SK-N-SH treated with all-trans-retinoic acid at 6 μM for 48 hours (cell line): Measurements from ENCODE around the gene DDX52.

ENCODE experiments used
- ATAC-seq: fragments of 200-7000 bp; cut with Tn5 transposase; 3 replicates; pipeline ENCODE4 v1.9.1; 2020; ENCODE audit warnings: mild to moderate bottlenecking, moderate library complexity
- ARNTL ChIP-seq: fragments of 450-650 bp; formaldehyde crosslinking; IDR thresholded peaks from 2 replicates; pipeline ENCODE4 v1.5.0; 2020; ENCODE audit warnings: low read depth, mild to moderate bottlenecking, moderate library complexity, borderline replicate concordance
- BACH2 ChIP-seq: fragments of 250-450 bp; sonication (Bioruptor Pico); IDR thresholded peaks from 2 replicates; pipeline ENCODE4 v1.9.0; 2021; ENCODE audit warnings: mild to moderate bottlenecking, borderline replicate concordance
- CREB5 ChIP-seq: fragments of 250-450 bp; sonication (Bioruptor Pico); IDR thresholded peaks from 2 replicates; pipeline ENCODE4 v1.5.1; 2020; ENCODE audit warnings: low read depth, mild to moderate bottlenecking, moderate library complexity
- CSDC2 ChIP-seq: fragments of 250-450 bp; sonication (Bioruptor Pico); IDR thresholded peaks from 2 replicates; pipeline ENCODE4 v1.5.0; 2020; ENCODE audit warnings: mild to moderate bottlenecking, moderate library complexity
- CSRNP3 ChIP-seq: fragments of 250-450 bp; sonication (Bioruptor Pico); IDR thresholded peaks from 2 replicates; pipeline ENCODE4 v1.5.1; 2021; ENCODE audit warnings: mild to moderate bottlenecking, moderate library complexity
- ESRRG ChIP-seq: fragments of 250-450 bp; sonication (Bioruptor Pico); IDR thresholded peaks from 2 replicates; pipeline ENCODE4 v1.6.1; 2021; ENCODE audit warnings: mild to moderate bottlenecking
- GLIS3 ChIP-seq: fragments of 250-450 bp; sonication (Bioruptor Pico); IDR thresholded peaks from 2 replicates; pipeline ENCODE4 v1.5.0; 2020; ENCODE audit warnings: mild to moderate bottlenecking, moderate library complexity
- ISL1 ChIP-seq: fragments of 250-450 bp; sonication (Bioruptor Pico); IDR thresholded peaks from 2 replicates; pipeline ENCODE4 v2.1.2; 2022; ENCODE audit warnings: mild to moderate bottlenecking, moderate library complexity
- OSR1 ChIP-seq: fragments of 250-450 bp; sonication (Bioruptor Pico); IDR thresholded peaks from 2 replicates; pipeline ENCODE4 v1.8.0; 2022; ENCODE audit warnings: moderate library complexity, mild to moderate bottlenecking, inconsistent platforms
- PATZ1 ChIP-seq: fragments of 250-450 bp; sonication (Bioruptor Pico); IDR thresholded peaks from 2 replicates; pipeline ENCODE4 v1.8.0; 2020; ENCODE audit warnings: mild to moderate bottlenecking, moderate library complexity, borderline replicate concordance
- POU6F1 ChIP-seq: fragments of 250-450 bp; sonication (Bioruptor Pico); IDR thresholded peaks from 2 replicates; pipeline ENCODE4 v1.8.0; 2021; ENCODE audit warnings: low read depth, mild to moderate bottlenecking, moderate library complexity, borderline replicate concordance
- PPARA ChIP-seq: fragments of 250-450 bp; sonication (Bioruptor Pico); IDR thresholded peaks from 2 replicates; pipeline ENCODE4 v1.5.0; 2020; ENCODE audit warnings: mild to moderate bottlenecking, borderline replicate concordance
- RARB ChIP-seq: fragments of 250-450 bp; sonication (Bioruptor Pico); IDR thresholded peaks from 2 replicates; pipeline ENCODE4 v1.8.0; 2021; ENCODE audit warnings: mild to moderate bottlenecking, moderate library complexity
- SNAI2 ChIP-seq: fragments of 250-450 bp; sonication (Bioruptor Pico); IDR thresholded peaks from 2 replicates; pipeline ENCODE4 v1.5.0; 2020; ENCODE audit warnings: mild to moderate bottlenecking, moderate library complexity
- TCF4 ChIP-seq: fragments of 250-450 bp; sonication (Bioruptor Pico); IDR thresholded peaks from 2 replicates; pipeline ENCODE4 v1.8.0; 2021; ENCODE audit warnings: mild to moderate bottlenecking, moderate library complexity, borderline replicate concordance
- TOX ChIP-seq: fragments of 250-450 bp; sonication (Bioruptor Pico); IDR thresholded peaks from 2 replicates; pipeline ENCODE4 v1.8.0; 2021; ENCODE audit warnings: mild to moderate bottlenecking, moderate library complexity, borderline replicate concordance
- TSHZ2 ChIP-seq: fragments of 250-450 bp; sonication (Bioruptor Pico); IDR thresholded peaks from 2 replicates; pipeline ENCODE4 v1.5.0; 2020; ENCODE audit warnings: mild to moderate bottlenecking, moderate library complexity
- ZC3H10 ChIP-seq: fragments of 250-450 bp; sonication (Bioruptor Pico); IDR thresholded peaks from 2 replicates; pipeline ENCODE4 v1.5.1; 2021; ENCODE audit warnings: mild to moderate bottlenecking, moderate library complexity
- ZFP3 ChIP-seq: fragments of 250-450 bp; sonication (Bioruptor Pico); IDR thresholded peaks from 2 replicates; pipeline ENCODE4 v1.5.0; 2020; ENCODE audit warnings: mild to moderate bottlenecking, moderate library complexity
- ZFP30 ChIP-seq: fragments of 450-650 bp; formaldehyde crosslinking; IDR thresholded peaks from 2 replicates; pipeline ENCODE4 v1.5.0; 2022; ENCODE audit warnings: mild to moderate bottlenecking, moderate library complexity
- ZNF565 ChIP-seq: fragments of 450-650 bp; formaldehyde crosslinking; conservative IDR thresholded peaks from 2 replicates; pipeline ENCODE4 v1.5.0; 2020; ENCODE audit warnings: low read depth, mild to moderate bottlenecking, moderate library complexity
- ZNF70 ChIP-seq: fragments of 450-650 bp; formaldehyde crosslinking; IDR thresholded peaks from 2 replicates; pipeline ENCODE4 v1.5.0; 2020; ENCODE audit warnings: mild to moderate bottlenecking, moderate library complexity
- ZNF8 ChIP-seq: fragments of 450-650 bp; formaldehyde crosslinking; IDR thresholded peaks from 2 replicates; pipeline ENCODE4 v1.5.0; 2020; ENCODE audit warnings: mild to moderate bottlenecking, moderate library complexity

DDX52 gene

GRCh38 chr17:37567137-37567536, 76.1 kb downstream of the DDX52 start:
- TF ChIP-seq RARB (CRISPR knock-in tag) = no peak
- TF ChIP-seq SNAI2 = no peak
- ATAC-seq = no peak

- ATAC-seq = no peak
- TF ChIP-seq ZNF8 (CRISPR knock-in tag) = no peak
- TF ChIP-seq ZNF565 (CRISPR knock-in tag) = no peak
- no peak for TF ChIP-seq CREB5 (CRISPR knock-in tag)
- no peak for TF ChIP-seq ZFP30 (CRISPR knock-in tag)
- TF ChIP-seq TCF4 = no peak
- no peak for TF ChIP-seq ZFP3 (CRISPR knock-in tag)
- TF ChIP-seq ARNTL (CRISPR knock-in tag) = no peak
- TF ChIP-seq OSR1 (CRISPR knock-in tag) = no peak
- no peak for TF ChIP-seq ISL1 (CRISPR knock-in tag)
- TF ChIP-seq CSRNP3 (CRISPR knock-in tag) = no peak
- TF ChIP-seq ZNF70 (CRISPR knock-in tag) = no peak
- no peak for TF ChIP-seq CSDC2 (CRISPR knock-in tag)
- no peak for TF ChIP-seq TSHZ2 (CRISPR knock-in tag)
- TF ChIP-seq BACH2 (CRISPR knock-in tag) = no peak
- TF ChIP-seq SNAI2 = no peak
Observed at GRCh38 chr17:37564252-37564651, 79.0 kb downstream of the DDX52 start.

- no peak for ATAC-seq
- TF ChIP-seq PATZ1 (CRISPR knock-in tag) (no peak), RARB (CRISPR knock-in tag) (no peak), ISL1 (CRISPR knock-in tag) (0 out of 2 replicates have a peak, but pooled peaks have one; percentile 11), OSR1 (CRISPR knock-in tag) (no peak), ARNTL (CRISPR knock-in tag) (no peak), ZC3H10 (no peak), CSDC2 (CRISPR knock-in tag) (no peak), TCF4 (peak; percentile 81), CSRNP3 (CRISPR knock-in tag) (no peak), CREB5 (CRISPR knock-in tag) (no peak), ZFP3 (CRISPR knock-in tag) (no peak), ZNF8 (CRISPR knock-in tag) (no peak), TOX (no peak), ESRRG (0 out of 2 replicates have a peak, but pooled peaks have one; percentile 47), ZNF565 (CRISPR knock-in tag) (no peak), ZNF70 (CRISPR knock-in tag) (no peak), BACH2 (CRISPR knock-in tag) (no peak), GLIS3 (CRISPR knock-in tag) (no peak), ZFP30 (CRISPR knock-in tag) (no peak), SNAI2 (no peak), PPARA (CRISPR knock-in tag) (no peak), POU6F1 (CRISPR knock-in tag) (no peak)
Observed at GRCh38 chr17:37562016-37562745, 81.1 kb downstream of the DDX52 start.
